Measurements from ENCODE around the gene MVK. TPM values are rescaled to one million over a fixed set of nuclear protein-coding genes. Genes with fewer than 3 reads are reported as not detected.

MVK gene
- total and polyA plus RNA-seq, 2 donors (not counting 1 experiment from before 2014, with no cell fraction given) = 18.8 to 22.1 TPM

DNA sequence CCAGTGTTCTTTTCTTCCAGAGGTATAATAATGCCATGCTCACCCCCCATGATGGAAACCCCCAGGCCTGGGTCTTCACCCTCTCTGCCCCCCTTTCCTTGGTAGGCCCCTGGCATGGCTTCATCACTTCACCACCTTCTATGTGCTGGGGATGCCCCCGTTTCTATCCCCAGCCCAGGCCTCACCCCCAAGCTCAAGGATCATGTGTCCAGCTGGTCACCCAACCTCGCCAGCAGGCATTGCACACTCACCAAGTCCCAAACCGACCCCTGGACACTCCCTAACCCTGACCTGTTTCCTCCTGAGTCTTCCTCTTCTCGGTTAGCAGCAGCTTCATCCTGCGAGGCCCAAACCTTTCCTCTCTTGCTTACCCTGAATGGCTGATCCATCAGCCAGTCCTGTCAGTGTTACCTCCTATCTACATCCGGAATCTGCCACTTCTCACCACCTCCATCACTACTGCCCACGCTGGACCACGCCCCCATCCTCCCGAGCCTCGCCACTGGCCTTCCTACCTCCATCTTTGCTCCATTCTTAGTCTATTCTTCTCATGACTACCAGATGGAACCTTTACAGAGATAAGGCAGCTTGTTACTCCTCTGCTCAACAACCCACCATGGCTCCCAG, 69.0 kb downstream of the MVK start:
- Histone ChIP-seq H3K4me1 (ENCODE audit: control insufficient read depth, extremely low read depth, insufficient read depth, low read length) (no peaks in the 10 kb centered on the region), H3K27me3 (ENCODE audit: control insufficient read depth, insufficient read depth, low read length) (peaks cover 11% of the 10 kb centered on the region), H3K9me3 (ENCODE audit: control insufficient read depth, insufficient read depth, low read depth, low read length) (no peaks in the 10 kb centered on the region), H3K36me3 (ENCODE audit: control insufficient read depth, insufficient read depth, low read length) (no peaks in the 10 kb centered on the region), H3K9ac (ENCODE audit: insufficient read depth, low read length) (no peak overlapping the region), H4K20me1 (ENCODE audit: control insufficient read depth, extremely low read depth, insufficient read depth, low read length) (no peaks in the 10 kb centered on the region), H3K4me2 (ENCODE audit: extremely low read depth, insufficient read depth, low read length) (no peak overlapping the region), H3K4me3 (replicated peaks in 1 of 4; ENCODE audit: control extremely low read depth in 1 of 4, insufficient read depth in 1 of 4, low read depth in 3 of 4, low read length in 4 of 4) (no peak overlapping the region), H3K27ac (ENCODE audit: insufficient read depth, low read length) (no peak overlapping the region), H3K79me2 (ENCODE audit: control insufficient read depth, insufficient read depth, low read length) (no peaks in the 10 kb centered on the region), H2AFZ (ENCODE audit: low read length) (no peak overlapping the region)
- no peak for TF ChIP-seq EZH2 (IDR thresholded peaks at IDR 0.05; ENCODE audit: low read length, missing control alignments)
- TF ChIP-seq, protein P1, sequence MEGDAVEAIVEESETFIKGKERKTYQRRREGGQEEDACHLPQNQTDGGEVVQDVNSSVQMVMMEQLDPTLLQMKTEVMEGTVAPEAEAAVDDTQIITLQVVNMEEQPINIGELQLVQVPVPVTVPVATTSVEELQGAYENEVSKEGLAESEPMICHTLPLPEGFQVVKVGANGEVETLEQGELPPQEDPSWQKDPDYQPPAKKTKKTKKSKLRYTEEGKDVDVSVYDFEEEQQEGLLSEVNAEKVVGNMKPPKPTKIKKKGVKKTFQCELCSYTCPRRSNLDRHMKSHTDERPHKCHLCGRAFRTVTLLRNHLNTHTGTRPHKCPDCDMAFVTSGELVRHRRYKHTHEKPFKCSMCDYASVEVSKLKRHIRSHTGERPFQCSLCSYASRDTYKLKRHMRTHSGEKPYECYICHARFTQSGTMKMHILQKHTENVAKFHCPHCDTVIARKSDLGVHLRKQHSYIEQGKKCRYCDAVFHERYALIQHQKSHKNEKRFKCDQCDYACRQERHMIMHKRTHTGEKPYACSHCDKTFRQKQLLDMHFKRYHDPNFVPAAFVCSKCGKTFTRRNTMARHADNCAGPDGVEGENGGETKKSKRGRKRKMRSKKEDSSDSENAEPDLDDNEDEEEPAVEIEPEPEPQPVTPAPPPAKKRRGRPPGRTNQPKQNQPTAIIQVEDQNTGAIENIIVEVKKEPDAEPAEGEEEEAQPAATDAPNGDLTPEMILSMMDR (conservative IDR thresholded peaks at IDR 0.05 in 1 of 2, IDR thresholded peaks at IDR 0.05 in 1 of 2; ENCODE audit: low read depth in 1 of 2, low read length in 2 of 2) = no peak
- no peak for DNase-seq (ENCODE audit: low read depth in 2 of 2)

DNA sequence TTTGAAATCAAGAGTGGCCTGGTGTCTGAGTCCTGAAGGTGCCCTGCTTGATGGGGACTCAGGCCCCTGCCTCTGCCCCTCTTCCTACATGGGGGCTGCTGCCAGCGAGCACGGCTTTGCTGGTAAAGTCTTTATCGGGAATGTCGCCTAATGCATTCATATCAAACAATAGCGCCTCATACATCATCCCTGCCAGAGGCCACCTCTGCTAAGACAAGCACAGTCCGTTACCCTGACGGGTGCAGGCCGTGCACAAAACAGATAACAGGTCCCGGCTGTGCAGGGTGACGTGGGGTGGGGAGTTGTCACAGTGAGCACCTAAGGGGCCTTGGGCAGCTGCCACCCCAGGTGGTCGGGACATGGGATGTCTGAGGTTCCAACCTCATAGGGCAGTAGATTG, 71.6 kb downstream of the MVK start:
- Histone ChIP-seq H3K9me3 (ENCODE audit: control insufficient read depth, insufficient read depth, low read depth, low read length) (no peaks in the 10 kb centered on the region), H4K20me1 (ENCODE audit: control insufficient read depth, extremely low read depth, insufficient read depth, low read length) (no peaks in the 10 kb centered on the region), H3K27me3 (ENCODE audit: control insufficient read depth, insufficient read depth, low read length) (peaks cover 12% of the 10 kb centered on the region), H3K4me1 (ENCODE audit: control insufficient read depth, extremely low read depth, insufficient read depth, low read length) (no peaks in the 10 kb centered on the region), H3K27ac (ENCODE audit: insufficient read depth, low read length) (no peak overlapping the region), H3K4me3 (replicated peaks in 1 of 4; ENCODE audit: control extremely low read depth in 1 of 4, insufficient read depth in 1 of 4, low read depth in 3 of 4, low read length in 4 of 4) (no peak overlapping the region), H2AFZ (ENCODE audit: low read length) (no peak overlapping the region), H3K4me2 (ENCODE audit: extremely low read depth, insufficient read depth, low read length) (no peak overlapping the region), H3K36me3 (ENCODE audit: control insufficient read depth, insufficient read depth, low read length) (no peaks in the 10 kb centered on the region), H3K79me2 (ENCODE audit: control insufficient read depth, insufficient read depth, low read length) (no peaks in the 10 kb centered on the region), H3K9ac (ENCODE audit: insufficient read depth, low read length) (no peak overlapping the region)
- TF ChIP-seq, protein P1 (conservative IDR thresholded peaks at IDR 0.05 in 1 of 2, IDR thresholded peaks at IDR 0.05 in 1 of 2; ENCODE audit: low read depth in 1 of 2, low read length in 2 of 2) = no peak
- no peak for TF ChIP-seq EZH2 (IDR thresholded peaks at IDR 0.05; ENCODE audit: low read length, missing control alignments)
- DNase-seq (ENCODE audit: low read depth in 2 of 2) = no peak

DNA sequence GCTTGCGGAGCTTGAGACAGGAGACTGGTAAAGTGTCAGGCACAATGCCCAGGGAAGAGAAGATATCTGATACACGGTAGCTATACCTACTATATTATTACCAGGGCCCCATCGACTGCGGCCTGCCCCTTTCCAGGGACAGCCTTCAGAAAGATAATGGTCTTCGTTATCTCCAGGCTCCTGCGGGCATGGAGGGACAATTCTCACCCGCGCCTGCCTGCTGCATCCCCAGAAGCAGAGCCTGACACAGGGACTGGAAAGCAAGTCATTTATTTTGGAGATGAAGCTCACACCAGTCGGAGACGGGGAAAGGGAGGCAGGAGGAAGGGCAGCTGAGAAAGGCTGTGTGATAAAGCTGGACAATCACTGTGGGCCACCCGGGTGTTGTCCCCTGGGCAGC, 72.1 kb downstream of the MVK start:
- Histone ChIP-seq H3K9me3 (ENCODE audit: control insufficient read depth, insufficient read depth, low read depth, low read length) (no peaks in the 10 kb centered on the region), H3K36me3 (ENCODE audit: control insufficient read depth, insufficient read depth, low read length) (no peaks in the 10 kb centered on the region), H4K20me1 (ENCODE audit: control insufficient read depth, extremely low read depth, insufficient read depth, low read length) (no peaks in the 10 kb centered on the region), H3K4me1 (ENCODE audit: control insufficient read depth, extremely low read depth, insufficient read depth, low read length) (no peaks in the 10 kb centered on the region), H3K79me2 (ENCODE audit: control insufficient read depth, insufficient read depth, low read length) (no peaks in the 10 kb centered on the region), H3K27me3 (ENCODE audit: control insufficient read depth, insufficient read depth, low read length) (peaks cover 12% of the 10 kb centered on the region), H3K4me2 (ENCODE audit: extremely low read depth, insufficient read depth, low read length) (no peak overlapping the region), H2AFZ (ENCODE audit: low read length) (no peak overlapping the region), H3K27ac (ENCODE audit: insufficient read depth, low read length) (no peak overlapping the region), H3K9ac (ENCODE audit: insufficient read depth, low read length) (no peak overlapping the region), H3K4me3 (replicated peaks in 1 of 4; ENCODE audit: control extremely low read depth in 1 of 4, insufficient read depth in 1 of 4, low read depth in 3 of 4, low read length in 4 of 4) (no peak overlapping the region)
- no peak for DNase-seq (ENCODE audit: low read depth in 2 of 2)
- TF ChIP-seq, protein P1 (conservative IDR thresholded peaks at IDR 0.05 in 1 of 2, IDR thresholded peaks at IDR 0.05 in 1 of 2; ENCODE audit: low read depth in 1 of 2, low read length in 2 of 2) = no peak

Other genes with a start within 250 kb of the MVK start
- 0.77 TPM in 1 of 2 replicates, not detected in the other for gene MYO1H, start 225.9 kb upstream of the MVK start, total RNA-seq
- 0.07 and 0.15 TPM in 2 replicates for gene MYO1H, start 225.9 kb upstream of the MVK start, polyA plus RNA-seq
- gene KCTD10, start 96.5 kb upstream of the MVK start, total RNA-seq = 59.8 and 106 TPM in 2 replicates
- gene KCTD10, start 96.5 kb upstream of the MVK start, polyA plus RNA-seq = 131 and 190 TPM in 2 replicates
- gene UBE3B, start 96.2 kb upstream of the MVK start, total RNA-seq = 35.7 and 49.7 TPM in 2 replicates
- 27.2 and 29.5 TPM in 2 replicates for gene UBE3B, start 96.2 kb upstream of the MVK start, polyA plus RNA-seq
- gene MMAB, start 290 bp upstream of the MVK start, total RNA-seq = 32.6 and 56.1 TPM in 2 replicates
- gene MMAB, start 290 bp upstream of the MVK start, polyA plus RNA-seq = 31.5 and 36.8 TPM in 2 replicates
- gene FAM222A, start 140.0 kb downstream of the MVK start, total RNA-seq = under 0.01 TPM in 1 of 2 replicates, not detected in the other
- gene FAM222A, start 140.0 kb downstream of the MVK start, polyA plus RNA-seq = 0.05 and 0.18 TPM in 2 replicates

Measured in fibroblast of lung (primary cell).